ENCODE data around the gene POMC. TPM values are rescaled to one million over a fixed set of nuclear protein-coding genes. Genes with fewer than 3 reads are reported as not detected.

POMC gene
- total RNA-seq, 2 experiments from 2014 or later = 4.6 to 4.8 TPM

DNA sequence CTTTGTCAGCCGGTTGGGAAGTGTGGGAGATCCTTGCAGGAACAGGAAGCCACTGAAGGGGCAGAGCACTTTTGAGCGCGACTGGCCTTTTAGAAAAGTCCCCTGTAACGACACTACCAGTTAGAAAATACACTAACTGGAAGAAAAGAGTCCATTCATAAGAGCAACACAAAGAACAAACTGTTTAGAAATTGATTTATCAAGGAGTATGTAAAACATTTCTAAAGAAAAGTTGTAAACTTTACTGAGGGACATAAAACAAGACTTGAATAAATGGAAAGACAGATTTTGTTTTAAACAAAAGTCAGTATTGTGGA is 29.8 kb upstream of the POMC start:
- CTCF ChIA-PET = no interaction called here

DNA sequence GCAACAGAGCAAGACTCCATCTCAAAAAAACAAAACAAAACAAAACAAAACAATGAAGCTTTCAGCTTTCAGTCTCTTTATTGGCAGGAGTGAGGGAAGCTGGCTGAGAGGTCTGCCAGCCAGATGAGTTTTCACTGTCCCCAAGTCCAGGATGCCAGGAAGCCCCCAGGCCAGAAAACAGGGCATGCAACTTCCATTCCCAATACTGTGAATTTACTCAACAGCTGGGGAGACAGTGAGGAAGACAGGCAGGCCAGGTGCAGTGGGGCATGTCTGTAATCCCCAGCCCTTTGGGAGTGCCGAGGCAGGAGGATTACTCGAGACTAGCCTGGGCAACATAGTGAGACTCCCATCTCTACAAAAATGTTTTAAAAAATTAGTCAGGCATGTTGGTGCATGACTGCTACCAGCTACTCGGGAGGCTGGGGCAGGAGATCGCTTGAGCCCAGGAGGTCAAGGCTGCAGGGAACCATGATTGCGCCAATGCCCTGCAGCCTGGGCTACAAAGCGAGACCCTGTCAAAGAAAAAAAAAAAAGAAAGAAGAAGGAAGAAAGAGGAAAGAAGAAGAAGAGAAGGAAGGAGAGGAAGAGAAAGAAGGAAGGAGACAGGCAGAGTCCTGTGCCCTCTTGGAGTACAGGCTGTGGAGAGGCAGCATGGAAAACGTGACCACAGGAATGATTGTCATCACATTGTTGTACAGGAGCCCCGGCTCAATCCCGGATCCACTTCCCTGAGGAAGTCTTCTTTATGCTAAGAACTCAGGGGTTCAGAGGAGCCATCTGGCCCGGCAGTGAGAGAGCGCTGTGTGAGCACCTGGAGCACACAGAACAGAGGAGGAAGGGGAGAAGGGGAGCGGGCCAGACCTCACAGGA is 29.2 kb upstream of the POMC start:
- Mint-ChIP-seq H3K4me1 (ENCODE audit: low read depth) (peaks cover 6% of the 10 kb centered on the region), H3K27ac (no peak overlapping the region), H3K4me3 (no peak overlapping the region), H3K9me3 (no peaks in the 10 kb centered on the region), H3K36me3 (ENCODE audit: low read depth) (no peaks in the 10 kb centered on the region), H3K27me3 (ENCODE audit: low read depth) (no peaks in the 10 kb centered on the region)
- no peak for DNase-seq
- intact Hi-C loops (cut with micrococcal nuclease) = loop anchor here (2.0 to 5.0 kb wide), 3 partner anchors 69 to 370 kb away; partner anchors contain the start of gene EFR3B
- CTCF ChIA-PET = interaction anchor here (0.6 to 4.8 kb wide), 9 partner anchors 31 to 1108 kb away, joined by 3 to 79 read pairs (median 3); no protein-coding TSS in a partner anchor

More for the DNA sequence above, 29.8 kb upstream of the POMC start:
- Mint-ChIP-seq H3K27ac (no peak overlapping the region), H3K4me1 (ENCODE audit: low read depth) (peaks cover 8% of the 10 kb centered on the region), H3K27me3 (ENCODE audit: low read depth) (no peaks in the 10 kb centered on the region), H3K4me3 (no peak overlapping the region), H3K9me3 (no peaks in the 10 kb centered on the region), H3K36me3 (ENCODE audit: low read depth) (no peaks in the 10 kb centered on the region)
- DNase-seq = no peak
- intact Hi-C loops (cut with micrococcal nuclease) = loop anchor here (5.0 kb wide), 2 partner anchors 156 to 371 kb away; partner anchors contain the start of gene EFR3B

DNA sequence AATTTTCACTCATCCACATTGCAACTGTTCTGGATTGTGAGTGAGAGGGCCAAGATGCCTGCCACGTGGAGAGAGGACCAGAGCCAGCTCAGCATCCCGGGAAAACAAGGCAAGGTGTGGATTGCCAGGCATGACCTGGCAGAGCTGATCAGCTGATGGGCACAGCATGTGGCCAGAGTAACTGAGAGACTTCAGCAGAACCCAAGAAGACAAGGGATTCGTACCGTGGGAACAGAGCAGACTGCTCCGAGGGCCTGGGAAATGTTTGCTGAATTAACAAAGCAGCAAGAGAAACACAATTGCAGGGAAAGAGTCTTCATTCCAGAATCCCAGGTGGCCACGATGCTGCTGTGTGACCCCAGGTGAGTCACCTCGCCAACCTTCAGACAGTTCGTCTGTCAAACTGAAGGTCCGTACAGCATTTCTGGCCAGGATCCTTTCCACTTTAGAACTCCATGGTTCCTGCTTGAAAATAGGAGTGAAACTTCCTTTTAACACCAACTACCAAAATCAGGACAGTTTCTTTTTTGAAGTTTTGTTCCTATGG is 26.3 kb upstream of the POMC start:
- CTCF ChIA-PET = interaction anchor here (1.5 to 4.8 kb wide), 6 partner anchors 10 to 221 kb away, joined by 3 to 79 read pairs (median 8); no protein-coding TSS in a partner anchor
- intact Hi-C loops (cut with micrococcal nuclease) = loop anchor here (5.0 kb wide), 2 partner anchors 152 to 367 kb away; partner anchors contain the start of gene EFR3B
- no peaks in the 10 kb centered on the region for H3K27me3 Mint-ChIP-seq (ENCODE audit: low read depth)
- no peaks in the 10 kb centered on the region for H3K36me3 Mint-ChIP-seq (ENCODE audit: low read depth)
- no peak for DNase-seq
- H3K27ac Mint-ChIP-seq = no peak overlapping the region
- no peaks in the 10 kb centered on the region for H3K9me3 Mint-ChIP-seq
- H3K4me1 Mint-ChIP-seq (ENCODE audit: low read depth) = no peaks in the 10 kb centered on the region
- H3K4me3 Mint-ChIP-seq = no peak overlapping the region

DNA sequence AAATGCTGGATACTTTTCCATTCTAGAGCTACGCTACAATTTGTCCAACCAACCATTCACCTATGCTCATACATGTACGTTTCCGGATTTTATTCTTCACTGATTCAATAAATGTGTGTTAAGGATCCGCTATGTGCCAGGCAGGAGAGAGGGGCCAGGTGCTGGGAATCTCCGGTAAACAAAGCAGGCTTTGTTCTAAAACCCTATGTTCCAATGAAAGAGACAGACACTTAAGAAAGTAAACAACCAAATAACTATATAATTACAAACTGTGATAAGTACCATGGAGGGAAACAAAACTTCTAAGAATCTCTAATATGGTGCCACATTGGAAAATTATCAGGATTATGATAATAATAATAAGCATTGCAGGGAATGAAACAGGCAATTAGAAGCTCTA is 22.2 kb upstream of the POMC start:
- no peaks in the 10 kb centered on the region for H3K9me3 Mint-ChIP-seq
- H3K4me1 Mint-ChIP-seq (ENCODE audit: low read depth) = no peaks in the 10 kb centered on the region
- CTCF ChIA-PET = no interaction called here
- no peak overlapping the region for H3K27ac Mint-ChIP-seq
- no peak overlapping the region for H3K4me3 Mint-ChIP-seq
- H3K27me3 Mint-ChIP-seq (ENCODE audit: low read depth) = no peaks in the 10 kb centered on the region
- intact Hi-C loops (cut with micrococcal nuclease) = no loop called here
- no peak for DNase-seq
- H3K36me3 Mint-ChIP-seq (ENCODE audit: low read depth) = no peaks in the 10 kb centered on the region

DNA sequence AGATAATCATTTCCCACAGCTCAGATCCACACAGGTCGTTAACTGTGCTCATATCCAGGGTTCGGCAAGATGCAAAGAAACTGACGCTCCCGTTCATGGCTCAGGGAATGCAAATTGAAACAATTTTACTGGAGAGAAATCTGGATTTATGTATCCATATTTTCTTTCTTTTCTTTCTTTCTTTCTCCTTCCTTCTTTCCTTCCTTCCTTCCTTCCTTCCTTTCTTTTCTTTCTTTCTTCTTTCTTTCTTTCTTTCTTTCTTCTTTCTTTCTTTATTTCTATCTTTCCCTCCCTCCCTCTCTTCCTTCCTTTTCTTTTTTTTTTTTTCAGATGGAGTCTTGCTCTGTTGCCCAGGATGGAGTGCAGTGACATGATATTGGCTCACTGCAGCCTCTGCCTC is 20.0 kb upstream of the POMC start:
- intact Hi-C loops (cut with micrococcal nuclease) = no loop called here
- Mint-ChIP-seq H3K27ac (no peak overlapping the region), H3K27me3 (ENCODE audit: low read depth) (peaks cover 2% of the 10 kb centered on the region), H3K36me3 (ENCODE audit: low read depth) (no peaks in the 10 kb centered on the region), H3K4me1 (ENCODE audit: low read depth) (no peaks in the 10 kb centered on the region), H3K9me3 (no peaks in the 10 kb centered on the region), H3K4me3 (no peak overlapping the region)
- DNase-seq = no peak
- CTCF ChIA-PET = no interaction called here

DNA sequence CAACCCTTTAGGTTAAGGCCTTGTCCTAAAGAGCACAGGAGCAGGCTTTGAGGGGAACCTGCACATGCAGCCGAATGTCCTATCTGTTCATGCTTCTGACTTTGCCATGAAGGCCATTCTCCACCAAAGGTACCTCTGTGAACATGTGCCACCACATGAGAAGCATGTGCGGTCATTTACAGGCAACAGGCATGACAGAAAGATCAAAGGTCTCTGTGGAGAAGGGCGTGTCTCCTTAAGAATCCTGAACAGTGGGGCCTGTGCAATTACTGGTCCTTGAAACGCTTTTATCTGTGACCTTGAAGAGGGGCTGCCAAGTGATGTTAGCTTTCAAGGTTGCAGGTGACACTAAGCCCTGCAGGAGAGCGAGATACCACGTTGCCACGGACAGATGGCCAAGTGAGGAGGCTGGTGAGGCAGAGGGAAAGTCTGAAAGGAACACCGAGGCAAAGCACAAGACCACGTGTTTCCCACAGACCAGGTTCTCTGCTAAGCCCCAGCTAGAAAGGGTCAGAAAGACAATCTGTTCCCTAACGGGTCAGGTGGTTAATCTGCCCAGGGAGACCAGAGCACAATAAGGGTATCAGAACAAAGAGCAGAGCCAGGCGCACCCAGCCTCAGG is 19.5 kb upstream of the POMC start:
- Mint-ChIP-seq H3K27me3 (ENCODE audit: low read depth) (peaks cover 2% of the 10 kb centered on the region), H3K36me3 (ENCODE audit: low read depth) (no peaks in the 10 kb centered on the region), H3K27ac (no peak overlapping the region), H3K9me3 (no peaks in the 10 kb centered on the region), H3K4me1 (ENCODE audit: low read depth) (no peaks in the 10 kb centered on the region), H3K4me3 (no peak overlapping the region)
- intact Hi-C loops (cut with micrococcal nuclease) = no loop called here
- CTCF ChIA-PET = interaction anchor here (1.6 kb wide), 1 partner anchor 15 kb away, joined by 4 read pairs; no protein-coding TSS in a partner anchor
- DNase-seq = no peak

DNA sequence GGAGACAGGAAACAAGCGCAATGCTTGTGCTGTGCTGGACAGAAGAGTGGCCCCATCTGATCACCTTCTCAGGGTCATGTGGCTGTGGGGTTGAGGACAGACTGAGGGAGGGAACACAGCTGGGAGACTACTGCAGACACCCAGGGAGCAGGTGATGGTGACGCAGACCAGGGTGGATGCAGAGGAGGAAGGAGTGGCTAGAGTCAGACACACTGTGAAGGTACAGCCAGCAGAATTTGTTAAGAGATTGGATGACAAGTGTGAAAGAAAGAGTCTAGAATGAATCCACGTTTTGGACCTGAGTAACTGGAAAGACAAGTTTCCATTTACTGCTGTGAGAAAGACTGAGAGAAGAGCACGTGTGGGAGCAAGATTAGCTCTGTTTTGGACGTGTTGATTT is 15.9 kb upstream of the POMC start:
- Mint-ChIP-seq H3K36me3 (ENCODE audit: low read depth) (no peaks in the 10 kb centered on the region), H3K27ac (no peak overlapping the region), H3K4me1 (ENCODE audit: low read depth) (no peaks in the 10 kb centered on the region), H3K4me3 (no peak overlapping the region), H3K9me3 (no peaks in the 10 kb centered on the region), H3K27me3 (ENCODE audit: low read depth) (peaks cover 2% of the 10 kb centered on the region)
- intact Hi-C loops (cut with micrococcal nuclease) = no loop called here
- DNase-seq = no peak
- CTCF ChIA-PET = no interaction called here

DNA sequence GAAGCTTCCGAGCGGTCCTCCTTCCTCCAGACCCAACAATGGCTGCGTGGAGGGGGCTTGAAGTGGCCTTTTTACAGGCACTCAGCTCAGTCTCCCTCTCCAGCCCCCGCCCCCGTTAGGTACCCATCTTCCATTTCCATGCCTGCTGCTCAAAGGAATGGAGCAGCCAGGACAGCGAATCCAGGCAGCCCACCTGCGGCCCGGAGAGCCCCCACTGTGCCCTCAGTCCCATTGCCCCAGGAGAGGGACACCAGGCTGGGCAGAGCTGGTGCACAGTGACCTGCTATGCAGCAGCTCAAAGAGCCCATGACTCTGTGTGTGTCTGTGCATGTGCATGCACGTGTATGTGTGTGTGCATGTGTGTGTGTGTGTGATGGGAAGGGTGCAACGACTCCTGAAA is 10.6 kb upstream of the POMC start:
- H3K4me1 Mint-ChIP-seq (ENCODE audit: low read depth) = no peaks in the 10 kb centered on the region
- no peak overlapping the region for H3K27ac Mint-ChIP-seq
- no peak for DNase-seq
- no peak overlapping the region for H3K4me3 Mint-ChIP-seq
- no peaks in the 10 kb centered on the region for H3K36me3 Mint-ChIP-seq (ENCODE audit: low read depth)
- intact Hi-C loops (cut with micrococcal nuclease) = no loop called here
- H3K9me3 Mint-ChIP-seq = no peaks in the 10 kb centered on the region
- CTCF ChIA-PET = no interaction called here
- H3K27me3 Mint-ChIP-seq (ENCODE audit: low read depth) = peaks cover 2% of the 10 kb centered on the region

DNA sequence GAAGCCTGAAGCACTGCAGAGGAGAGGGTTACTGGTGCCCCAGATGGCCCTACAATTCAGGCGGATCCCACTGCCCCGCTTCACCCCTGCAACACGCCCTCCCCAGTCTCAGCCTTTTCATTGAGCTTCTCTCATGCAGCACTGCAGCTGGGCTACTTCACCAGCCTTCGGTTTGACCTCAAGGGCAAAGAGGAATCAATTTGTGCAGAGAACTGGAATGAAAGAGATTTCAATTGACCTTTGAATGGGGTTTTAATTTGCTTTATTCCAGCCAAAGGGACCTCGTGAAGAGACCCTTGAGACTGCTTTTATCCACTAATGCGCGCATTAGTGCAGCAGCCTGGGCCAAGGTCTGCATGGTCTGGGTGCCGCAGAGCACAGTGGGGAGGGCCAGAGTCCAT is 8.8 kb upstream of the POMC start:
- intact Hi-C loops (cut with micrococcal nuclease) = no loop called here
- Mint-ChIP-seq H3K27ac (no peak overlapping the region), H3K4me3 (no peak overlapping the region), H3K27me3 (ENCODE audit: low read depth) (peaks cover 2% of the 10 kb centered on the region), H3K36me3 (ENCODE audit: low read depth) (no peaks in the 10 kb centered on the region), H3K4me1 (ENCODE audit: low read depth) (no peaks in the 10 kb centered on the region), H3K9me3 (no peaks in the 10 kb centered on the region)
- CTCF ChIA-PET = no interaction called here
- no peak for DNase-seq

DNA sequence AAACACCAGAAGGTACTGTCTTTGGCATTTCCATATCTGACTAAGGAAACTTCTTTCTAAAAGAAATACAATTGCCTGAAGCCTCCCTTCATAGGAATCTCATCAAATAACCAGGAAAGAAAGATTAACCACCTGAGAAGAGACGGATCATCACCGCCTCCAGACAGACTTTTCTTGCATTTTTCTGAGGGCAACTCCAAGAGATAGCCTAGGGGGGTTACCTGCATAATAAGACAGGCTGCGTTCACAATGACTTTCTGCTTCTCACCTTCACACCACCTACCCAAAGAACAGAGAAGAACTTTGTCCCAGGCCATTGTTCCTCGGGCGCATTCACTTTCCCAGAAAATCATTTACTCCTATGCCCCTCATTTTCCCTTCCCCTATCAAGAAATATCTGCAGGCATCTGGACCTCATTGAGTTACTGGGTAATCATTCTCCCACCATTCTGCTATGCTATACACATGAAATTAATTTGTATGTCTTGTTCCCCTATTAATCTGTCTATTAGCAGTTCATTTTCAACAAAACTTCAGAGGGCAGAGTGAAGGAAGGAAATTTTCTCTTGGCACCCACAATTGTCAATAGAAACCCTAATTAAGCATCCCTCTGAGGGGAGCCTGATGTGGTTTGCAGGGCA is 8.3 kb upstream of the POMC start:
- H3K9me3 Mint-ChIP-seq = no peaks in the 10 kb centered on the region
- CTCF ChIA-PET = no interaction called here
- DNase-seq = no peak
- H3K4me1 Mint-ChIP-seq (ENCODE audit: low read depth) = no peaks in the 10 kb centered on the region
- H3K27ac Mint-ChIP-seq = no peak overlapping the region
- H3K27me3 Mint-ChIP-seq (ENCODE audit: low read depth) = peaks cover 2% of the 10 kb centered on the region
- no peak overlapping the region for H3K4me3 Mint-ChIP-seq
- H3K36me3 Mint-ChIP-seq (ENCODE audit: low read depth) = no peaks in the 10 kb centered on the region
- intact Hi-C loops (cut with micrococcal nuclease) = no loop called here

DNA sequence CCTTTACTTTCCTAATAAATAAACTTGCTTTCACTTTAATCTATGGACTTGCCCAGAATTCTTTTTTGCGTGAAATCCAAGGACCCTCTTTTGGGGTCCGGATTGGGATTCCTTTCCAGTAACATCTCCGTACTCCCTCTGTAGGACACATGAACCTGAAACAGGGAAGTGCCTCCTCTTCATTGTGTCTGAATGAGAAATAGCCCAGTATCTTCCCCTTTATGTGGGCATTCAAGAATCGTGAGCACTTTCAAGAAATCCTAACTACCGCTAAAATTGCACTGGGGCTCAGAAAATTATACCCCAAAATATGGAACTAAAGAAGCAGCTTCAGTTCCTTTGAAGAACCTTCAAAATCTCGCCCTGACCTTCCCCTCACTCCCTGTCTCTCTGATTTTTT is 7.8 kb upstream of the POMC start:
- Mint-ChIP-seq H3K36me3 (ENCODE audit: low read depth) (no peaks in the 10 kb centered on the region), H3K9me3 (no peaks in the 10 kb centered on the region), H3K27ac (no peak overlapping the region), H3K4me1 (ENCODE audit: low read depth) (no peaks in the 10 kb centered on the region), H3K27me3 (ENCODE audit: low read depth) (peaks cover 2% of the 10 kb centered on the region), H3K4me3 (no peak overlapping the region)
- no peak for DNase-seq
- intact Hi-C loops (cut with micrococcal nuclease) = no loop called here
- CTCF ChIA-PET = interaction anchor here (0.7 to 1.6 kb wide), 2 partner anchors 20 to 349 kb away, joined by 4 to 7 read pairs; no protein-coding TSS in a partner anchor

DNA sequence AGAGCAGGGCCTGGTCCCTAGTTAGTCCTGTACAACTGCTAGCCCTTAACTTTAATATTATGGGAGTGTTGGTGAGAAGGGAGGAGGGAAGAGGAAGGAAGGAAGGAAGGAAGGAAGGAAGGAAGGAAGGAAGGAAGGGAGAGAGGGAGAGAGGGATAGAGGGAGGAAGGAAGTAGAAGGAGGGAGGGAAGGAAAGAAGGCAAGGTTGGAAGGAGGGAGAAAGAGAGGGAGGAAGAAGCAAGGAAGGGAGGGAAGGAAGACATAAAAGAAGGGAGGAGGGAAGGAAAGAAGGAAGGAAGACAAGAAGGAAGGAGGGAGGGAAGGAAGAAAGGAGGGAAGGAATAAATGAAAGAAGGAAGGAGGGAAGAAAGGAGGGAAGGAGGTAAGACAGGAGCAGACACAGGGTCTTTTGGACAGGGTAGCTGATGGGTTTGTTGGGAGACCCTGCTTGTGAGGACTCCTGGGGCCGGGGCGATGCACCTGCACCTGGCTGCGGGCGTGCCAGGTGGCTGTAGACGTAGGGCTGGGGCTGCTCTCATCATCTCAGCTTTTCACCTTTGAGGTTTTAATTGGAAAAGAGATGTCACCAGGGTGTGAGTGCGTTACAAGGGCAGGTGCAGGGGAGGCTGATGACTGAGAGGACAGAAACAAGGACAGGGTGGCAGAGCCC is 5.9 kb upstream of the POMC start:
- CTCF ChIA-PET = interaction anchor here (0.6 to 1.6 kb wide), 4 partner anchors 21 to 202 kb away, joined by 3 to 7 read pairs (median 3); no protein-coding TSS in a partner anchor
- no peak overlapping the region for H3K27ac Mint-ChIP-seq
- no peak for DNase-seq
- intact Hi-C loops (cut with micrococcal nuclease) = no loop called here
- peaks cover 9% of the 10 kb centered on the region for H3K27me3 Mint-ChIP-seq (ENCODE audit: low read depth)
- H3K4me3 Mint-ChIP-seq = no peak overlapping the region
- no peaks in the 10 kb centered on the region for H3K4me1 Mint-ChIP-seq (ENCODE audit: low read depth)
- H3K9me3 Mint-ChIP-seq = no peaks in the 10 kb centered on the region
- H3K36me3 Mint-ChIP-seq (ENCODE audit: low read depth) = no peaks in the 10 kb centered on the region

Measured in activated naive CD4-positive, alpha-beta T cell treated with anti-CD3 and anti-CD28 coated beads for 36 hours (primary cell).